ENCODE results near the gene ALG2.
"Not testable (repeated sequence)": the region's sequence is repeated elsewhere in the genome, so short reads cannot be mapped to it uniquely, and the experiment has no call there.

The ALG2 gene

GRCh38 chr9:99237849-99238248, 16.1 kb upstream of the ALG2 start:
- DNase-seq, result not testable (repeated sequence)

DNA sequence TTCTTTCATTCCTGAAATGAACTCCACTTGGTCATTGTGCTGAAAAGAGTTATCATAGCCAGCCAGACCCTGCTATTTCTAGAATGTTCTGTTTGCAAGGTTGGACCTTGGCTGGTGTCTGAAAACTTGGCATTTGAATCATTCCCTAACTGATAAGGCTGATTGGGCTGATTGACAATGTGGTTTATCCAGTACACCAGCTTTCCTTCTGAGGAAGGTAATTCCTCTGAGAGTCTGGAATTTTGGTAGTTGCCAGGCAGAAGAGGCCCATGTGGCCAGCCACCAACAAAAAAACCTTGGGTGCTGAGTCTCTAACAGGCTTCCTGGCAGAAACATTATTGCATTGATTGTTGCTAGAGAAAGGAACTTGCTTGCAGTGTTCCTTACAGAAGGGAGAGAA, 15.6 kb upstream of the ALG2 start:
- DNase-seq, result no peak

DNA sequence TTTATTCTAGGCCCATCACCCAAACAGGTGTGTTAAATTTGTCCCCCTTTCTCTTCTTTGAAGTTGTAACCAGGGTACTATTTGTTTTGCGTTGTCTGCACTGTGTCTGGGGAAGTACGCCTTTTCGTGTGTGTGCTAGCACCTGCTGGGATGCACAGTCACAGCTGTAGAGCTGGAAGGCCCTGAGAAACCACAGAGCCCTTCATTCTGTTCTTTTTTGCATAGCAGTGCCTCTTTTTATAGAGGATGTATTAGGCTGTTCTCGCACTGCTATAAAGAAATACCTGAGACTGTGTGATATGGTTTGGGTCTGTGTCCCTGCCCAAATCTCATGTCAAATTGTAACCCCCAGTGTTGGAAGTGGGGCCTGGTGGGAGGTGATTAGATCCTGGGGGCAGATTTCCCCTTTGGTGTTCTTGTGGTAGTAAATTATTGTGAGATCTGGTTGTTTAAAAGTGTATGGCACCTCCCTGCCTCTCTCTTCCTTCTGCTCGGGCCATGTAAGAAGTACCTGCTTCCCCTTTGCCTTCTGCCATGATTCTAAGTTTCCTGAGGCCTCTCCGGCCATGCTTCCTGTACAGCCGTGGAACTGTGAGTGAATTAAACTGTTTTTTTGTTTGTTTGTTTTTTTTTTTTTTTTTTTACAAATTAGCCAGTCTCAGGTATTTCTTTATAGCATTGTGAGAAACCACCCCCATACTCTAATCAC, 14.3 kb upstream of the ALG2 start:
- DNase-seq, result no peak

GRCh38 chr9:99235069-99235468, 13.3 kb upstream of the ALG2 start:
- no peak for DNase-seq

- no peak for DNase-seq
Observed at GRCh38 chr9:99234618-99235017, 12.9 kb upstream of the ALG2 start.

GRCh38 chr9:99231711-99232110, 10.0 kb upstream of the ALG2 start:
- peak; percentile 36 for DNase-seq

- DNase-seq, result no peak
Observed at GRCh38 chr9:99230206-99230605, 8.5 kb upstream of the ALG2 start.

- no peak for DNase-seq
Observed at GRCh38 chr9:99226054-99226453, 4.3 kb upstream of the ALG2 start.

GRCh38 chr9:99224445-99224844, 2.7 kb upstream of the ALG2 start:
- no peak for DNase-seq

- no peak for DNase-seq
Observed at GRCh38 chr9:99222416-99223270, 901 bp upstream of the ALG2 start.

GRCh38 chr9:99221266-99221620, 499 bp downstream of the ALG2 start:
- DNase-seq, result no peak

- DNase-seq, result no peak
Observed at GRCh38 chr9:99220011-99220410, 1.7 kb downstream of the ALG2 start.

DNA sequence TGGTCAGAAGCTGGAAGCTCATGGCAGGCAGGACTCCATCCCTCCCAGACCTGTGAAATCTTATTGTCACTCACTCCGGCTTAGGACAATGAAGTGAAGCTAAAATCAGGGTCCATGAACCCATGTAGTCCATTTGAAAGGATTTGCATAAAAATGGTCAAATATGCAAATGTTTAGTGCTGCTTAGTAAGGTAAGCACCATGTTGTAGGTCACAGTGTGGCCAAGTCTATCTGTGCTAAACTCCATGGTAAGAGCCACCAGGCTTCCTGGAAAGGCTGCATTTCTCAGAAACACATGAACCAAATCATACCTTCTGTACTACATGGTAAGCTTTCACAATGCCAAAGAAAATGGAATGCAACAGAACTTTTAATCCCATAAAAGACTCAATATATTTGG, 5.7 kb downstream of the ALG2 start:
- no peak for DNase-seq

DNA sequence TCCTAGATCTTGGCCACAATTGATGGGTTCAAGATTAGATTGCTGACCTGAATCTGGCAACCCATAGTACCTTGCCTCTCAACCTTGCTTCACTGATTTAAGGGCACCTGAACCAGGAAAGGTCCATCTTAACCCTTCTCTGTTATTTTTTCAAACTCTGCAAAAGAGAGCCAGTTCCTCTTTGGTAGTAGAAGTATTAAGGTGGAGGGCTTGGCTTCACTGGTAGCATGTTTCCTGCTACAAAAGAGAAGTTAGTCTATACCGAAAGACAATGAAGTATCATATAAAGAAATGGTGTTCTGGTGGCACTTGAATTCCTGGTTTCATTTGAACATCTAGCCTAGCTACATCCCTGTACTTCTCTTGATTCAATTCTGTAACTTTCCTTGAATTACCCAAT, 8.5 kb downstream of the ALG2 start:
- DNase-seq, result no peak

- DNase-seq, result no peak
Observed at GRCh38 chr9:99211746-99212145, 10.0 kb downstream of the ALG2 start.

DNA sequence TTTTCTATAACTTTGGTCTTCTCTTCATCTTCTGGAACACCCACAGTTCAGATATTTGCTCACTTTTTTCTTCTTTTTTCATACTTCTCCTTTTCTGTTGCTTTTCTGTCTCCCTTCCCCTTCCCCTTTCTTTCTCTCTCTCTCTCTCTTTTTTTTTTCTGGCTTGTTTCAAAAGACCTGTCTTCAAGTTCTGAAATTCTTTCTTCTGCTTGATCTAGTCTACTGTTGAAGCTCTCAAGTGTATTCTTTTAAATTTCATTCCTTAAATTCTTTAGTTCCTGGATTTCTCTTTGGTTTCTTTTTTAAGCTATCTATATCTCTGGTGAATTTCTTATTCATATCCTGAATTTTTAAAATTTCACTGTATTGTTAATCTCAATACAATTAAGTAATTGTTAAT, 11.2 kb downstream of the ALG2 start:
- no peak for DNase-seq

DNA sequence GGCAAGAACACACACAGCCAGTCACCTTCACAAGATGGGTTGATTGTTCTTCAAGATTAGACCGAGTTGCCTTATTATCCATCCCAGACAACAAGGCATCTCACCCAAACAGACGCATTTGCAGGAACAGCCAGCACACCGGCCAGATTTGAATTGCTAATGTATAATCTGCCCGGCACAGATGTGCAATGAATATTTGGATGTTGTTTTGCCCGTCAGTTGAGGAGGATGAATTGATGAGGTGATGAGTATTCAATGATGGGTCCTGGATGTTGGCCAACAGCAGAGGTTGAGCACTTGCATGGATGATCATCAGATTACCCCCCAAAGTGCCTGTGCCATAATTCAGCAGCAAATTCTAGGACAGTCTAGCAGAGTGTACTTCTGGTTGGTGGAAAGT, 20.1 kb downstream of the ALG2 start:
- no peak for DNase-seq

DNA sequence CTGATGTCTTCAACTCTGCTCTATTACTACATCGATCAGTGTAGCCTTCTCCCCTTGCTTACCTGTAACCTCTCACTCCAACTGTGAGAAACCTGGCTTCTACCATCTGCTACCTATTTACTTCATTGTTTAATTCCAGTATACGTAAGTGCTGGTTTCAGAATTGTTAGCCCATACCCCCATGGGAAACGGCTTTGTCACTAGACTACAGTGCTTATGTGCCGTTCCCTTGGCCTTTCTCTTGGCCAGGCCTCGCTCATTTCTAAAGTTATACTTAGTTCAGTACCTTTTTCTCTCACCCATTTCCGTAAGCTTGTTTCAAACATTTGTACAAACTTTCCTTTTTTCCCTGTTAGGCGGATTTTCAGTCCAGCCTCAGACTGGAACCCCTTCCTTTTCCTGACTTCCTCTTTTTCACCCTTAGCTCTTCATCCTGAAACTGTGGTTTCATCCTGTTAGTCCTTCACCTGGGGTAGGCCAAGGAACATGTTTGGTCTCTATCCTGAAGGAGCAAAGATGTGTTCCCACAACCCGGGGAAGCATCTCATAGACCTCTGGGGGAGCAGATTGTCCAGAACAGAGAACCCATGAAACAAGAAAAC, 21.7 kb downstream of the ALG2 start:
- no peak for DNase-seq

DNA sequence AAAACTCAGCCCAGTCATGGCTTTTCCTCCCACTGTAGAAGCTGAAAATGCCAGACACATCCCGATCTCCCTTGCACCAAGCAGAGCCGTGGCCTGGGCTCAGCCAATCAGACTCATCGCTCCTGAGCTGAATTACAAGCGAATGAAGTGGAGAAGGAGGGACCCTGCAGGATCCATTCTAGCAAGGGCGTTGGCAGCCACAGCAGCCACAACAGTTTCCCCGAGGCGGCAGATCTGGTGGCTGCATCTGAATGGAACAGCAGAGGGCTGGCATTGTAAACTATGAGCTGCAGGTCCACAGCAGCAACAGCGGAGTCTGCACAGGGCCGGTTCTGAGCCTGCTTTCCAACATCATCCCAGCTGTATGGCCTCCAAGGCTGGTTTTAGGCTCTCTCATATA, 23.8 kb downstream of the ALG2 start:
- no peak for DNase-seq

- no peak for DNase-seq
Observed at GRCh38 chr9:99197124-99197630, 24.6 kb downstream of the ALG2 start.

GRCh38 chr9:99196484-99196883, 25.3 kb downstream of the ALG2 start:
- not testable (repeated sequence) for DNase-seq

DNA sequence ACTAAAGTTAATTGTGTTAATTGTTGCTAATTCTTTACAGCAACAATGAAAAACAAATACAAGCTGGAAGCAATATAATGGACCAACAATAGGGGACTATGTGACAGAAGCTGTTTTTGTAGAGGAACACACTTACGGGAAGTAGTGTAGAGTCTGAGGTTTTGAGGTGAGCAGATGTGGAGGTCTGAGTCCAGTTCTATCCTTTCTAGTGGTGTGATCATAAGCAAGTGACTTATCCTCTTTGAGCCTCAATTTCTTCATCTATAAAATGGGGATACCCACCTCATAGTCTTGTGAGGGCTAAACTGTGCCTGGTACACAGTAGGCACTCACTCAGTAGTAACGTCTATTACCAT, 28.3 kb downstream of the ALG2 start:
- no peak for DNase-seq

GRCh38 chr9:99192786-99193465, 28.8 kb downstream of the ALG2 start:
- DNase-seq, result no peak
